B cell (primary cell): ENCODE results near the gene PRKACG. TPM values are rescaled to one million over a fixed set of nuclear protein-coding genes. Genes with fewer than 3 reads are reported as not detected.

Source experiments
- ATAC-seq: fragments of 200-7000 bp; cut with Tn5 transposase; one replicate; pipeline ENCODE4 v1.10.0; 2021; ENCODE audit warnings: low read depth, mild to moderate bottlenecking, moderate number of reproducible peaks, moderate library complexity
- CTCF ChIA-PET: fragments of 350-600 bp; sonication (Branson Sonifier 250); formaldehyde crosslinking; loops from one replicate; lab custom pipeline; 2021; ENCODE audit warnings: antibody characterized with exemption, inconsistent platforms; lab: Charles Lee
- POLR2A ChIA-PET: fragments of 350-600 bp; sonication (Branson Sonifier 250); formaldehyde crosslinking; loops from one replicate; lab custom pipeline; 2021; ENCODE audit warnings: antibody characterized with exemption; lab: Charles Lee
- DNase-seq: peaks from one replicate; pipeline ENCODE4 v3.0.0; 2013
- H2AFZ ChIP-seq: 2 replicates; pipeline ENCODE4 v1.6.1; 2012; ENCODE audit warnings: mild to moderate bottlenecking, low read depth, low read length; ENCODE audit not compliant: insufficient read depth, poor library complexity, severe bottlenecking
- H3K27ac ChIP-seq, 2 donors: 1 replicate in 1 of 2; 2 replicates in 1 of 2; pipeline ENCODE4 v1.5.1; 2012 to 2013; ENCODE audit warnings: low read length in 2 of 2, mild to moderate bottlenecking in 2 of 2, moderate library complexity in 1 of 2
- H3K27me3 ChIP-seq, 4 experiments: fragments of 200-600 bp in 1 of 4; sonication (generic) in 1 of 4; replicated peaks in 1 of 4; 1 replicate in 2 of 4; 2 replicates in 2 of 4; pipeline versions ENCODE4 v1.6.1 to v1.7.0; 2013 to 2016; ENCODE audit warnings: low read length in 3 of 4, mild to moderate bottlenecking in 2 of 4, mixed read lengths in 1 of 4, moderate library complexity in 1 of 4; ENCODE audit not compliant: insufficient read depth in 4 of 4, control insufficient read depth in 3 of 4; ENCODE audit errors: control extremely low read depth in 1 of 4
- H3K36me3 ChIP-seq, 2 experiments: replicated peaks in 1 of 2; 1 replicate in 1 of 2; 2 replicates in 1 of 2; pipeline versions ENCODE4 v1.6.1 to v1.7.1; 2013; ENCODE audit warnings: low read length in 1 of 2; ENCODE audit not compliant: insufficient read depth in 2 of 2, control insufficient read depth in 1 of 2; ENCODE audit errors: control extremely low read depth in 1 of 2, extremely low read depth in 1 of 2
- H3K4me1 ChIP-seq, 2 donors: fragments of 200-600 bp in 1 of 2; sonication (generic) in 1 of 2; 1 replicate in 1 of 2; 2 replicates in 1 of 2; pipeline versions ENCODE4 v1.5.1 to v1.6.1; 2013 to 2017; ENCODE audit warnings: low read length in 2 of 2; ENCODE audit not compliant: control insufficient read depth in 2 of 2, insufficient read depth in 2 of 2
- H3K4me2 ChIP-seq: replicated peaks from 2 replicates; pipeline ENCODE3; 2012; ENCODE audit warnings: mild to moderate bottlenecking, low read depth, low read length; ENCODE audit not compliant: poor library complexity, severe bottlenecking
- H3K4me3 ChIP-seq, 5 experiments: fragments of 200-600 bp in 1 of 5; sonication (generic) in 1 of 5; 1 replicate in 3 of 5; 2 replicates in 2 of 5; pipeline versions ENCODE4 v1.5.1 to v1.7.0; 2011 to 2016; ENCODE audit warnings: low read length in 4 of 5, mild to moderate bottlenecking in 4 of 5, low read depth in 2 of 5, control low read depth in 1 of 5, moderate library complexity in 1 of 5; ENCODE audit not compliant: insufficient read depth in 1 of 5; ENCODE audit errors: control extremely low read depth in 1 of 5, extremely low read depth in 1 of 5
- H3K79me2 ChIP-seq: fragments of 200-600 bp; sonication (generic); one replicate; pipeline ENCODE4 v1.6.0; 2016; ENCODE audit warnings: low read length; ENCODE audit not compliant: control insufficient read depth, insufficient read depth
- H3K9ac ChIP-seq: fragments of 200-600 bp; sonication (generic); 2 replicates; pipeline ENCODE4 v1.6.1; 2017; ENCODE audit warnings: mild to moderate bottlenecking, low read length, moderate library complexity
- H3K9me3 ChIP-seq, 3 donors: one replicate each; pipeline versions ENCODE4 v1.6.1 to v1.7.1; 2013; ENCODE audit warnings: low read length in 2 of 3; ENCODE audit not compliant: control insufficient read depth in 2 of 3, insufficient read depth in 1 of 3; ENCODE audit errors: control extremely low read depth in 1 of 3
- H4K20me1 ChIP-seq: 2 replicates; pipeline ENCODE4 v1.6.0; 2012; ENCODE audit warnings: mild to moderate bottlenecking, low read length; ENCODE audit not compliant: insufficient read depth, control insufficient read depth, poor library complexity, severe bottlenecking
- H3K27ac Mint-ChIP-seq: one replicate; pipeline ENCODE4 v1.8.0; 2021; ENCODE audit warnings: mixed read lengths
- H3K27me3 Mint-ChIP-seq: one replicate; pipeline ENCODE4 v1.8.0; 2021; ENCODE audit warnings: mixed read lengths
- H3K4me1 Mint-ChIP-seq: one replicate; pipeline ENCODE4 v1.8.0; 2021; ENCODE audit warnings: mixed read lengths
- H3K4me3 Mint-ChIP-seq: one replicate; pipeline ENCODE4 v1.8.0; 2021; ENCODE audit warnings: mixed read lengths
- H3K9me3 Mint-ChIP-seq: one replicate; pipeline ENCODE4 v1.8.0; 2022; ENCODE audit warnings: mixed read lengths; ENCODE audit not compliant: insufficient read depth
- EZH2 ChIP-seq: IDR thresholded peaks from 2 replicates; pipeline ENCODE4 v1.6.1; 2012; ENCODE audit warnings: borderline replicate concordance, low read depth, mild to moderate bottlenecking, moderate library complexity, low read length; ENCODE audit not compliant: insufficient read depth, poor library complexity, severe bottlenecking
- WGBS: methylation state at CpG from one replicate; pipeline ENCODE4 v1.1.5; 2013; ENCODE audit warnings: missing lambda C conversion rate; ENCODE audit not compliant: insufficient coverage; 5-methylcytosine and 5-hydroxymethylcytosine counted together
- intact Hi-C: fragments of 100-400 bp; cut with micrococcal nuclease; formaldehyde crosslinking; loops from one replicate; pipeline ENCODE4 v1.10.0; 2022
- polyA plus RNA-seq: library from polyadenylated mRNA; depleted of rRNA; stranded (reverse); fragments of >200 nt; gene quantifications from 2 replicates; pipeline ENCODE4 v1.2.3, GENCODE V29; 2012
- total RNA-seq, 2 donors: library from RNA; stranded (reverse); fragments of 120-200 nt in 1 of 2; gene quantifications; 1 replicate in 1 of 2; 2 replicates in 1 of 2; pipeline versions ENCODE4 v1.2.3 to v1.2.4, GENCODE V29; 2013 to 2022
- TF ChIP-seq, protein P1 (sequence below): fragments of 200-600 bp; IDR thresholded peaks from one replicate; pipeline ENCODE4 v1.8.0; 2022; ENCODE audit warnings: antibody characterized with exemption, mild to moderate bottlenecking

The PRKACG gene
- total and polyA plus RNA-seq, 2 donors (not counting 1 experiment from before 2014, with no cell fraction given): not detected

DNA sequence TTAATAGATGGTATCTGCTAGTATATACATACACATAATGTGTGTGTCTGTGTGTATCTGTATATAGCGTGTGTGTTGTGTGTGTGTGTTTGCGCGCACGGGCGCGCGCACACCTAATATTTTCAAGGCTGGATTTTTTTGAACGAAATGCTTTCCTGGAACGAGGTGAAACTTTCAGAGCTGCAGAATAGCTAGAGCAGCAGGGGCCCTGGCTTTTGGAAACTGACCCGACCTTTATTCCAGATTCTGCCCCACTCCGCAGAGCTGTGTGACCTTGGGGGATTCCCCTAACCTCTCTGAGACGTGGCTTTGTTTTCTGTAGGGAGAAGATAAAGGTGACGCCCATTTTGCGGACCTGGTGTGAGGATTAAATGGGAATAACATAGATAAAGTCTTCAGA, 22.4 kb upstream of the PRKACG start:
- peak overlapping the region; percentile 99 for H3K4me3 Mint-ChIP-seq
- CTCF ChIA-PET: interaction anchor here (0.6 to 2.7 kb wide), 13 partner anchors 8 to 530 kb away, joined by 3 to 14 read pairs (median 4); a partner anchor contains a TSS
- peak overlapping the region; percentile 93 for H3K27ac Mint-ChIP-seq
- TF ChIP-seq, protein P1, sequence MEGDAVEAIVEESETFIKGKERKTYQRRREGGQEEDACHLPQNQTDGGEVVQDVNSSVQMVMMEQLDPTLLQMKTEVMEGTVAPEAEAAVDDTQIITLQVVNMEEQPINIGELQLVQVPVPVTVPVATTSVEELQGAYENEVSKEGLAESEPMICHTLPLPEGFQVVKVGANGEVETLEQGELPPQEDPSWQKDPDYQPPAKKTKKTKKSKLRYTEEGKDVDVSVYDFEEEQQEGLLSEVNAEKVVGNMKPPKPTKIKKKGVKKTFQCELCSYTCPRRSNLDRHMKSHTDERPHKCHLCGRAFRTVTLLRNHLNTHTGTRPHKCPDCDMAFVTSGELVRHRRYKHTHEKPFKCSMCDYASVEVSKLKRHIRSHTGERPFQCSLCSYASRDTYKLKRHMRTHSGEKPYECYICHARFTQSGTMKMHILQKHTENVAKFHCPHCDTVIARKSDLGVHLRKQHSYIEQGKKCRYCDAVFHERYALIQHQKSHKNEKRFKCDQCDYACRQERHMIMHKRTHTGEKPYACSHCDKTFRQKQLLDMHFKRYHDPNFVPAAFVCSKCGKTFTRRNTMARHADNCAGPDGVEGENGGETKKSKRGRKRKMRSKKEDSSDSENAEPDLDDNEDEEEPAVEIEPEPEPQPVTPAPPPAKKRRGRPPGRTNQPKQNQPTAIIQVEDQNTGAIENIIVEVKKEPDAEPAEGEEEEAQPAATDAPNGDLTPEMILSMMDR: no peak
- no peak for TF ChIP-seq EZH2
- H3K9me3 ChIP-seq: peaks cover 0 to 7% (median 0%) of the 10 kb centered on the region in 3 donors
- H3K27me3 ChIP-seq: no peaks in the 10 kb centered on the region
- DNase-seq (no peak), ATAC-seq (no peak)
- WGBS: 8% methylated on average over 2 of the region's 14 CpGs
- H3K9ac ChIP-seq: peak overlapping the region; percentile 66
- intact Hi-C loops: loop anchor here (5.0 kb wide), 5 partner anchors 86 to 881 kb away; partner anchors contain the start of gene PIP5K1B
- POLR2A ChIA-PET: no interaction called here
- H3K9me3 Mint-ChIP-seq: no peaks in the 10 kb centered on the region
- H3K79me2 ChIP-seq: peaks cover 4% of the 10 kb centered on the region
- H3K4me3 ChIP-seq: peak overlapping the region; percentile 69 to 94 (median 84)
- H2AFZ ChIP-seq: peak overlapping the region; percentile 87
- H3K27me3 Mint-ChIP-seq: no peaks in the 10 kb centered on the region
- H3K4me2 ChIP-seq: peak overlapping the region; percentile 78
- peaks cover 8 to 11% of the 10 kb centered on the region in 2 donors for H3K4me1 ChIP-seq
- H3K36me3 ChIP-seq: no peaks in the 10 kb centered on the region
- H4K20me1 ChIP-seq: peaks cover 4% of the 10 kb centered on the region
- peaks cover 11% of the 10 kb centered on the region for H3K4me1 Mint-ChIP-seq
- H3K27ac ChIP-seq: peak overlapping the region; percentile 12 to 28
